ENCODE results near the gene CHAC1. TPM values are rescaled to one million over a fixed set of nuclear protein-coding genes. Genes with fewer than 3 reads are reported as not detected.

Gene CHAC1
- total RNA-seq, 1 donor from 2014 or later, result 45.6 TPM

DNA sequence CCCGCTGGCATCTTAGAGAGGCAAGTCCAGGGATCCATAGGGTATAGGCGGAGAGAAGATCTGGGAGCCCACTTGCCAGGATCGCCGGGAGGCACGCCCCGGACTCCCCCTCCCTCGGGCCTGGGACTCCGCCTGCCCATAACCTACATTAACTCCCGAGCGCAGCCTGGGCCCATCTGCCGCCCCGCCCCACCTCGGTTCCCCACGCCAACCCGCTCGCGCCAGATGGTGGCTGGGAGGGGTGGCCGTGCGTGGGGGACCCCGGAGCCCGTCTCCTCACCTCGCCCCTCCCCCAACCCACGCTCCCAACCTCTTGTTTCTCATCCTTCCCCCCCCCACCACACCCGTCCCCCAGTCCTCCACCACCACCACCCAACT is 25.8 kb upstream of the CHAC1 start:
- peaks cover 31% of the 10 kb centered on the region for H3K9me3 Mint-ChIP-seq (ENCODE audit: unreplicated experiment)
- H3K27ac Mint-ChIP-seq (ENCODE audit: unreplicated experiment), result peak overlapping the region; percentile 92
- DNase-seq, result peak; percentile 80
- H3K27me3 Mint-ChIP-seq (ENCODE audit: unreplicated experiment), result peaks cover 32% of the 10 kb centered on the region
- peaks cover 32% of the 10 kb centered on the region for H3K4me1 Mint-ChIP-seq (ENCODE audit: low read depth, unreplicated experiment)
- peak overlapping the region; percentile 84 for H3K4me3 Mint-ChIP-seq (ENCODE audit: unreplicated experiment)
- H3K36me3 Mint-ChIP-seq (ENCODE audit: unreplicated experiment), result no peaks in the 10 kb centered on the region
- TF ChIP-seq, protein P1, sequence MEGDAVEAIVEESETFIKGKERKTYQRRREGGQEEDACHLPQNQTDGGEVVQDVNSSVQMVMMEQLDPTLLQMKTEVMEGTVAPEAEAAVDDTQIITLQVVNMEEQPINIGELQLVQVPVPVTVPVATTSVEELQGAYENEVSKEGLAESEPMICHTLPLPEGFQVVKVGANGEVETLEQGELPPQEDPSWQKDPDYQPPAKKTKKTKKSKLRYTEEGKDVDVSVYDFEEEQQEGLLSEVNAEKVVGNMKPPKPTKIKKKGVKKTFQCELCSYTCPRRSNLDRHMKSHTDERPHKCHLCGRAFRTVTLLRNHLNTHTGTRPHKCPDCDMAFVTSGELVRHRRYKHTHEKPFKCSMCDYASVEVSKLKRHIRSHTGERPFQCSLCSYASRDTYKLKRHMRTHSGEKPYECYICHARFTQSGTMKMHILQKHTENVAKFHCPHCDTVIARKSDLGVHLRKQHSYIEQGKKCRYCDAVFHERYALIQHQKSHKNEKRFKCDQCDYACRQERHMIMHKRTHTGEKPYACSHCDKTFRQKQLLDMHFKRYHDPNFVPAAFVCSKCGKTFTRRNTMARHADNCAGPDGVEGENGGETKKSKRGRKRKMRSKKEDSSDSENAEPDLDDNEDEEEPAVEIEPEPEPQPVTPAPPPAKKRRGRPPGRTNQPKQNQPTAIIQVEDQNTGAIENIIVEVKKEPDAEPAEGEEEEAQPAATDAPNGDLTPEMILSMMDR (IDR thresholded peaks at IDR 0.05; ENCODE audit: partially characterized antibody, unreplicated experiment), result no peak

DNA sequence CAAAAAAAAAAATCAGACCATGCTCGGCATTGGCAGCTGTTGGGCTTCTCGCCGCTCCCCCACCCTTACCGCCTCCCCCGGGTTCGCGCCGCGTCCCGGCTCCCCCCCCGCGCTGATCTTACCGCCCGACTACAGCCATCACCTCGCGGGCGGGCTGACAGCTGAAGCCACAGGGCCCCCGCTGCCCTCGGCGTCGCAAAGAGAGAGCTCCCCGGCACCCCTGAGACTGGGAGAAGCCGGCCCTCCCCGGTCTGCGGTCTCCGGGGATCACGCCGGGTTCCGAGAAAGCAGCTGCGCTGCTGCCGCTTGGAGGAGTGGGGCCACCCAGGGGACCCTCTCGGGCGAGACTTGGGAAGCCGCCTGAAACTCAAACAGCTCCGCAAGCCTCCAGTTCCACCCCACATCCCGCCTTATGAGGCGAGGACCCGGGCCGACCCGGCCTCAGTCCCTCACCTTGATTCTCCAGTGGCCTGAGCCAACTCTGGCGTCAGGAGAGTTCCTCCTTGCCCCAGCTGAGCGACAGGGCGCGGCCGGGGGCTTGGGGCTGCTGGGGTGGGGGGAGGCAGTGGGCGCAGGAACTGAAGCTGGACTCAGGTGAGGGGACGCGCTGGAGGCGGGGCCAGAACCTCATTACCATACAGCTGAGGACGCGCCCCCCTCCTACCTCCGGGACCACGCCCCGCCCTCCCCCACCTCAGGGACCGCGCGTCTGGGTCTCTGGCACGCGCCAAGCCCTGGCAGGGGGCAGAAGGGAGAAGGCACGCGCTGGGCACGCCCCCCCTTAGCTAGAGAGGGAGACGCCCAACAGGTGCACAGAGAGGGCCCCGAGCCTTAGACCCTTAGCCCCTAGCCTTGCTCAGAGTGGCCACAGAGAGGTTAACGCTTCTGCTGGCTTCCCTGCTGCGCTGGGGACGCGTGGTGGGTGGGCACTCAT is 25.1 kb upstream of the CHAC1 start:
- no peaks in the 10 kb centered on the region for H3K36me3 Mint-ChIP-seq (ENCODE audit: unreplicated experiment)
- TF ChIP-seq, protein P1 (IDR thresholded peaks at IDR 0.05; ENCODE audit: partially characterized antibody, unreplicated experiment), result no peak
- peaks cover 29% of the 10 kb centered on the region for H3K27me3 Mint-ChIP-seq (ENCODE audit: unreplicated experiment)
- H3K9me3 Mint-ChIP-seq (ENCODE audit: unreplicated experiment), result peaks cover 31% of the 10 kb centered on the region
- H3K4me1 Mint-ChIP-seq (ENCODE audit: low read depth, unreplicated experiment), result peaks cover 29% of the 10 kb centered on the region
- no peak overlapping the region for H3K27ac Mint-ChIP-seq (ENCODE audit: unreplicated experiment)
- peak overlapping the region; percentile 91 for H3K4me3 Mint-ChIP-seq (ENCODE audit: unreplicated experiment)
- peak; percentile 60 for DNase-seq

DNA sequence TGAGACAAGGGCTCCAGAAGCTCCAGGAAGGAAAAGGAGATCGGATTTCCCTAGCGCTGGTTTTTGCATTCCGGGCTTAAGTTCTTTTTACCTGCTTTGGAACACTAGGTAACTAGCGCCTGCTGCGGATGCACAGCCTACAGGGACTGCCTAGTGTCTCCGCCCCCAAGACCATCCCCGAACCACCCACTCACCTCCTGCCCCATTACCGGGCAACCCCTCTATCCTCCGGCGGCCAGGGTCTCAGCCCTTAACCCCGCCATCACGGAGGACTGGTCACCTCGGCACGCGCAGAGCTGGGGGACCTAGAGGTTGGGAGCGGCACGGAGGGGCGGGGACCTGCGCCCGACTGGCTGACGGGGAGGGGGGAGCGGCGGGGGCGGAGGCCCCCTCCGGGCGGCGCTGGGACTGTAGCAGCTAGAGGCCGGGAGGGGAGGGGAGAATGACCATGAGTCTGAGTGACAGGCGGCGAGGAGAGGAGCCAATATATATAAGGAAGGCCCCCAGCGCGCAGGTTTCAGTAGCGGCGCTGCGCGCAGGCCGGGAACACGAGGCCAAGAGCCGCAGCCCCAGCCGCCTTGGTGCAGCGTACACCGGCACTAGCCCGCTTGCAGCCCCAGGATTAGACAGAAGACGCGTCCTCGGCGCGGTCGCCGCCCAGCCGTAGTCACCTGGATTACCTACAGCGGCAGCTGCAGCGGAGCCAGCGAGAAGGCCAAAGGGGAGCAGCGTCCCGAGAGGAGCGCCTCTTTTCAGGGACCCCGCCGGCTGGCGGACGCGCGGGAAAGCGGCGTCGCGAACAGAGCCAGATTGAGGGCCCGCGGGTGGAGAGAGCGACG is 24.2 kb upstream of the CHAC1 start, which contains the start of gene DLL4:
Gene DLL4, plus strand, starts transcription at position 520 of the 839 bp plus-strand sequence. CDS start 329 bp downstream, outside the sequence.
- TF ChIP-seq, protein P1 (IDR thresholded peaks at IDR 0.05; ENCODE audit: partially characterized antibody, unreplicated experiment), result peak; percentile 14
- H3K4me3 Mint-ChIP-seq (ENCODE audit: unreplicated experiment), result peak within 1 kb of the TSS; percentile 96
- H3K36me3 Mint-ChIP-seq (ENCODE audit: unreplicated experiment), result no peaks in the 10 kb centered on the region
- H3K9me3 Mint-ChIP-seq (ENCODE audit: unreplicated experiment), result peaks cover 33% of the 10 kb centered on the region
- DNase-seq, result peak; percentile 83
- peaks cover 28% of the 10 kb centered on the region for H3K27me3 Mint-ChIP-seq (ENCODE audit: unreplicated experiment)
- peak within 1 kb of the TSS; percentile 84 for H3K27ac Mint-ChIP-seq (ENCODE audit: unreplicated experiment)
- peaks cover 30% of the 10 kb centered on the region for H3K4me1 Mint-ChIP-seq (ENCODE audit: low read depth, unreplicated experiment)

DNA sequence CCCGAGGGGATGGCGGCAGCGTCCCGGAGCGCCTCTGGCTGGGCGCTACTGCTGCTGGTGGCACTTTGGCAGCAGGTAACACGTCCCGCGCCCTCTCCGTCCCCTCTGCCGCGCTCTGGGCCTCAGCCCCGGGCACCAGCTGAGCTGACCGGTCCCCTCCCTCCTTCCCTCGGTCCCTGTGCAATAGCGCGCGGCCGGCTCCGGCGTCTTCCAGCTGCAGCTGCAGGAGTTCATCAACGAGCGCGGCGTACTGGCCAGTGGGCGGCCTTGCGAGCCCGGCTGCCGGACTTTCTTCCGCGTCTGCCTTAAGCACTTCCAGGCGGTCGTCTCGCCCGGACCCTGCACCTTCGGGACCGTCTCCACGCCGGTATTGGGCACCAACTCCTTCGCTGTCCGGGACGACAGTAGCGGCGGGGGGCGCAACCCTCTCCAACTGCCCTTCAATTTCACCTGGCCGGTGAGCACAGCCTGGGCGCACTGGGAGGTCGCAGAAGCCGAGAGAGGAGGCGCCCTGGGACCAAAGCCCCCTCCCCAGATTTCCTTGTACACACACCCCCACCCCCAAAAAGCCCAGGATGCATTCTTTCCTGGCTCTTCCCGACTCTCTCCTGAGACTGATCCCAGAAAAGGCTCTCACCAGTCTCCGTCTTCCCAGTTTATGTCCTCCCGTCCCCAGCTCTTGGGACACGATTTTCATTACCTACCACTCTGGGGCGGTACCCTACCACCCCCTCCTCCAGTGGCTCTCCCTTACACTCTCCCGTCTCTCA is 23.4 kb upstream of the CHAC1 start:
- Mint-ChIP-seq H3K27me3 (ENCODE audit: unreplicated experiment) (peaks cover 27% of the 10 kb centered on the region), H3K36me3 (ENCODE audit: unreplicated experiment) (no peaks in the 10 kb centered on the region)

More for the DNA sequence above, 23.4 kb upstream of the CHAC1 start:
- H3K4me1 Mint-ChIP-seq (ENCODE audit: low read depth, unreplicated experiment), result peaks cover 30% of the 10 kb centered on the region
- H3K9me3 Mint-ChIP-seq (ENCODE audit: unreplicated experiment), result peaks cover 32% of the 10 kb centered on the region
- H3K27ac Mint-ChIP-seq (ENCODE audit: unreplicated experiment), result peak overlapping the region; percentile 12
- peak; percentile 82 for DNase-seq
- peak overlapping the region; percentile 96 for H3K4me3 Mint-ChIP-seq (ENCODE audit: unreplicated experiment)
- TF ChIP-seq, protein P1 (IDR thresholded peaks at IDR 0.05; ENCODE audit: partially characterized antibody, unreplicated experiment), result no peak

Measured in glutamatergic neuron (in vitro differentiated cells).